A673 (cell line): ENCODE data around the gene WIPF1. TPM values are rescaled to one million over a fixed set of nuclear protein-coding genes. Genes with fewer than 3 reads are reported as not detected.

Source experiments
- BruUV-seq: library from RNA; stranded (reverse); fragments of 400-500 nt; replicated peaks from 2 replicates; lab custom pipeline; 2021; lab: Mats Ljungman, UMichigan
- CTCF ChIA-PET: fragments of 300-600 bp; sonication (Branson Sonifier 250); formaldehyde crosslinking; loops from one replicate; lab custom pipeline; 2022; ENCODE audit warnings: antibody characterized with exemption; lab: Charles Lee
- POLR2A ChIA-PET: fragments of 300-600 bp; sonication (Branson Sonifier 250); formaldehyde crosslinking; loops from one replicate; lab custom pipeline; 2022; ENCODE audit warnings: antibody characterized with exemption; ENCODE audit not compliant: low non-redundant PET; lab: Charles Lee
- DNase-seq: peaks from one replicate; pipeline ENCODE4 v3.0.0-alpha.2; 2015; ENCODE audit warnings: low spot score
- H3K27ac ChIP-seq: fragments of 200-600 bp; sonication (generic); 2 replicates; pipeline ENCODE4 v1.5.1; 2016; ENCODE audit warnings: mixed run types, low read depth, mild to moderate bottlenecking, mixed read lengths, antibody characterized with exemption, low read length; ENCODE audit not compliant: poor library complexity, severe bottlenecking
- H3K27me3 ChIP-seq: fragments of 200-600 bp; sonication (generic); replicated peaks from 2 replicates; pipeline ENCODE4 v1.6.1; 2017; ENCODE audit warnings: mixed run types, low read depth, mild to moderate bottlenecking, mixed read lengths, antibody characterized with exemption, low read length; ENCODE audit not compliant: insufficient read depth, poor library complexity
- H3K36me3 ChIP-seq: fragments of 200-600 bp; sonication (generic); 2 replicates; pipeline ENCODE4 v1.6.1; 2016; ENCODE audit warnings: mixed run types, mild to moderate bottlenecking, mixed read lengths, antibody characterized with exemption, low read length; ENCODE audit not compliant: insufficient read depth, poor library complexity, severe bottlenecking
- H3K4me1 ChIP-seq: fragments of 200-600 bp; sonication (generic); 2 replicates; pipeline ENCODE4 v1.6.1; 2017; ENCODE audit warnings: mixed run types, mild to moderate bottlenecking, mixed read lengths, antibody characterized with exemption, low read length; ENCODE audit not compliant: insufficient read depth, poor library complexity, severe bottlenecking
- H3K4me3 ChIP-seq: fragments of 200-600 bp; sonication (generic); 2 replicates; pipeline ENCODE4 v1.5.1; 2016; ENCODE audit warnings: low read depth, mixed run types, mild to moderate bottlenecking, mixed read lengths, low read length; ENCODE audit not compliant: poor library complexity, severe bottlenecking
- H3K9me3 ChIP-seq: fragments of 200-600 bp; sonication (generic); 2 replicates; pipeline ENCODE4 v1.6.1; 2016; ENCODE audit warnings: mixed run types, low read depth, mild to moderate bottlenecking, mixed read lengths, antibody characterized with exemption, low read length; ENCODE audit not compliant: poor library complexity, severe bottlenecking
- CTCF ChIP-seq: fragments of 300-800, 200-600 bp; sonication (generic); conservative IDR thresholded peaks from 2 replicates; pipeline ENCODE4 v1.5.1; 2017; ENCODE audit warnings: low read depth, mild to moderate bottlenecking, antibody characterized with exemption, low read length, moderate library complexity, mixed read lengths
- EZH2 ChIP-seq: fragments of 200-600 bp; sonication (generic); IDR thresholded peaks from 2 replicates; pipeline ENCODE4 v1.6.1; 2017; ENCODE audit warnings: borderline replicate concordance, low read depth, mild to moderate bottlenecking, mixed read lengths, antibody characterized with exemption, low read length; ENCODE audit not compliant: poor library complexity, severe bottlenecking
- intact Hi-C: fragments of 100-400 bp; cut with micrococcal nuclease; formaldehyde crosslinking; loops from one replicate; pipeline ENCODE4 v1.10.0; 2022; ENCODE audit not compliant: unreplicated experiment
- total RNA-seq: library from RNA; stranded (reverse); gene quantifications from 2 replicates; pipeline ENCODE4 v1.2.3, GENCODE V29; 2021

WIPF1 gene
- total RNA-seq, 1 experiment from 2014 or later: 1.1 TPM

DNA sequence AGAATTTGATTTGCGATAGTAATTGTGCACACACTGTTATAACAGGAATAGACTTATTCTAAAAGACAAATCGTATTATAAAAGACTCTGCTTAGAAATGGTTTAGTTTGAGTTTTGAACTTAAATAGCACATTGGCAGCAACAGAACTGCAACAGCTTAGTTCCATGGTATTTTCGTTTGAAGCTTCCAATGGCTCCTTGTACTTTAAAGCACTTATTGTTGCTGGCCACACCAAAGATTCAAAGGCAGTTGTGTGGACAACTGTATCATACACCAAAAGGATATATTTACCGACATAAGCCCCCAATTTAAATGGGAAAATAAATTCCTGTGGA, 627 bp downstream of the WIPF1 start:
- no peaks in the 10 kb centered on the region for H3K27me3 ChIP-seq
- CTCF ChIA-PET: no interaction called here
- intact Hi-C loops: no loop called here
- TF ChIP-seq CTCF: no peak
- H3K27ac ChIP-seq: no peak overlapping the region
- BruUV-seq: no TSS peak
- H3K4me3 ChIP-seq: no peak overlapping the region
- H3K4me1 ChIP-seq: peaks cover 19% of the 10 kb centered on the region
- H3K9me3 ChIP-seq: no peaks in the 10 kb centered on the region
- no peak for DNase-seq
- no peaks in the 10 kb centered on the region for H3K36me3 ChIP-seq
- POLR2A ChIA-PET: no interaction called here

DNA sequence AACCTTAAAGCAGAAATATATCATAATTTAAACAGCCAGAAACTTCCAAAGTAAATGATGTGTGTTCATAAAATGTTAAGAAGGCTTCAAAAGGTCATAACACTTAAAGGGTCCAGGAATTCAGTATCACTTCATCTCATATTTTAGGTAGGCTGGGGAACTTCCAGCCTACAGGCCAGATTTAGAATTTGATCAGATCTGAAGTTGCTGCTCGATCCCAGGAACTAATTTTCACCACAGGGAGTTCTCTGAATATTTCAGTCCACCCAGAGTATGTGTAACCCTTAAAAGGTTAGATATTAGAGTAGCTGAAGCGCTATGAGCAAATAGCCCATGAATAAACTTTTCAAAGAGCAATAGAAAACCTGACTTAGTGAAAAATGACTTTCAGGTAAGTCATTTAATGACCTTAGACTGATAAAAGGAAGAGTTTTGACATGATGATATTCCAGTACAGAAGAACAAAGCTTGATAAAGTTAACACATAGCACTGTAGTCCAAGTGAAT, 1.7 kb downstream of the WIPF1 start:
- ChIA-PET CTCF (no interaction called here), POLR2A (no interaction called here)
- Histone ChIP-seq H3K4me1 (peaks cover 24% of the 10 kb centered on the region), H3K27ac (no peak overlapping the region), H3K4me3 (no peak overlapping the region), H3K36me3 (no peaks in the 10 kb centered on the region), H3K9me3 (no peaks in the 10 kb centered on the region), H3K27me3 (no peaks in the 10 kb centered on the region)
- intact Hi-C loops: no loop called here
- TF ChIP-seq EZH2: no peak
- TF ChIP-seq CTCF: no peak
- no peak for DNase-seq
- no TSS peak for BruUV-seq

- no peak for TF ChIP-seq EZH2
- no peak for TF ChIP-seq CTCF
- H3K9me3 ChIP-seq: no peaks in the 10 kb centered on the region
- H3K36me3 ChIP-seq: no peaks in the 10 kb centered on the region
- intact Hi-C loops: no loop called here
- H3K27me3 ChIP-seq: no peaks in the 10 kb centered on the region
- DNase-seq: no peak
- no TSS peak for BruUV-seq
- H3K4me1 ChIP-seq: peaks cover 24% of the 10 kb centered on the region
- no peak overlapping the region for H3K27ac ChIP-seq
- no peak overlapping the region for H3K4me3 ChIP-seq
- ChIA-PET POLR2A (no interaction called here), CTCF (interaction anchor here (1.5 kb wide), 1 partner anchor 8 kb away, joined by 3 read pairs; no protein-coding TSS in a partner anchor)
Measured at GRCh38 chr2:174595116-174595809, 2.3 kb downstream of the WIPF1 start.
